Fibroblast of lung (primary cell): ENCODE results near the gene DHPS.
"Not testable (repeated sequence)": the region's sequence is repeated elsewhere in the genome, so short reads cannot be mapped to it uniquely, and the experiment has no call there.

Experiments
- CTCF ChIP-seq, 2 donors: IDR thresholded peaks in 1 of 2; conservative IDR thresholded peaks in 1 of 2; 1 replicate in 1 of 2; 2 replicates in 1 of 2; pipeline ENCODE4 v1.5.1; 2011 to 2012; ENCODE audit warnings: low read length in 2 of 2, control low read depth in 1 of 2, inconsistent platforms in 1 of 2, low read depth in 1 of 2, mild to moderate bottlenecking in 1 of 2
- EZH2 ChIP-seq: IDR thresholded peaks from 2 replicates; pipeline ENCODE4 v1.5.1; 2012; ENCODE audit warnings: low read length, control low read depth, mild to moderate bottlenecking; ENCODE audit errors: missing control alignments

- TF ChIP-seq CTCF (conservative IDR thresholded peaks at IDR 0.05 in 1 of 2, IDR thresholded peaks at IDR 0.05 in 1 of 2; ENCODE audit: low read depth in 1 of 2, low read length in 2 of 2); EZH2: not testable (repeated sequence)
Observed at GRCh38 chr19:12678039-12678438, 3.6 kb downstream of the DHPS start.
